ENCODE measurements around the gene PSIP1. TPM values are rescaled to one million over a fixed set of nuclear protein-coding genes. Genes with fewer than 3 reads are reported as not detected.

The PSIP1 gene
- 10 to 100 TPM; 50.3 to 83.1 (median 72.6) TPM for total RNA-seq
- 108 TPM for total RNA-seq (2013)

GRCh38 chr9:15510789-15511575 is at the start of gene PSIP1:
TSS of gene PSIP1 (minus strand) at chr9:15510970. CDS start at chr9:15510188, 782 bp downstream.
- H3K4me3 ChIP-seq (ENCODE audit: low read length) = peak within 1 kb of the TSS; percentile 92
- peaks cover 41% of the 10 kb centered on the region in 2 donors for H3K4me1 Mint-ChIP-seq
- H3K9me3 ChIP-seq (ENCODE audit: control insufficient read depth, insufficient read depth, low read length) = no peaks in the 10 kb centered on the region
- no peaks in the 10 kb centered on the region for H3K9me3 Mint-ChIP-seq
- DNase-seq (peak; percentile 87 to 93), ATAC-seq (peak; percentile 81 to 92 (median 83))
- peaks cover 7% of the 10 kb centered on the region for H3K4me1 ChIP-seq (ENCODE audit: control insufficient read depth, insufficient read depth, low read length)
- no peaks in the 10 kb centered on the region for H3K36me3 Mint-ChIP-seq
- peaks cover 14% of the 10 kb centered on the region for H3K36me3 ChIP-seq (ENCODE audit: control insufficient read depth, insufficient read depth, low read length)
- H3K27me3 Mint-ChIP-seq (ENCODE audit: low read depth in 2 of 2) = no peaks in the 10 kb centered on the region
- intact Hi-C loops (cut with micrococcal nuclease) = loop anchor here (1.0 to 2.0 kb wide), 3 partner anchors 42 to 204 kb away; partner anchors contain the start of genes CCDC171, SNAPC3 and TTC39B
- H3K27me3 ChIP-seq (ENCODE audit: control insufficient read depth, insufficient read depth, low read length) = no peaks in the 10 kb centered on the region
- peak within 1 kb of the TSS; percentile 97 for H3K27ac ChIP-seq (ENCODE audit: low read length)
- TF ChIP-seq, protein P1, sequence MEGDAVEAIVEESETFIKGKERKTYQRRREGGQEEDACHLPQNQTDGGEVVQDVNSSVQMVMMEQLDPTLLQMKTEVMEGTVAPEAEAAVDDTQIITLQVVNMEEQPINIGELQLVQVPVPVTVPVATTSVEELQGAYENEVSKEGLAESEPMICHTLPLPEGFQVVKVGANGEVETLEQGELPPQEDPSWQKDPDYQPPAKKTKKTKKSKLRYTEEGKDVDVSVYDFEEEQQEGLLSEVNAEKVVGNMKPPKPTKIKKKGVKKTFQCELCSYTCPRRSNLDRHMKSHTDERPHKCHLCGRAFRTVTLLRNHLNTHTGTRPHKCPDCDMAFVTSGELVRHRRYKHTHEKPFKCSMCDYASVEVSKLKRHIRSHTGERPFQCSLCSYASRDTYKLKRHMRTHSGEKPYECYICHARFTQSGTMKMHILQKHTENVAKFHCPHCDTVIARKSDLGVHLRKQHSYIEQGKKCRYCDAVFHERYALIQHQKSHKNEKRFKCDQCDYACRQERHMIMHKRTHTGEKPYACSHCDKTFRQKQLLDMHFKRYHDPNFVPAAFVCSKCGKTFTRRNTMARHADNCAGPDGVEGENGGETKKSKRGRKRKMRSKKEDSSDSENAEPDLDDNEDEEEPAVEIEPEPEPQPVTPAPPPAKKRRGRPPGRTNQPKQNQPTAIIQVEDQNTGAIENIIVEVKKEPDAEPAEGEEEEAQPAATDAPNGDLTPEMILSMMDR (IDR thresholded peaks at IDR 0.05) = no peak
- under 1% methylated on average over 72 of the region's 72 CpGs for WGBS (ENCODE audit: insufficient coverage)
- peak within 1 kb of the TSS; percentile 98 for H3K27ac Mint-ChIP-seq
- peak within 1 kb of the TSS; percentile 98 for H3K4me3 Mint-ChIP-seq

DNA sequence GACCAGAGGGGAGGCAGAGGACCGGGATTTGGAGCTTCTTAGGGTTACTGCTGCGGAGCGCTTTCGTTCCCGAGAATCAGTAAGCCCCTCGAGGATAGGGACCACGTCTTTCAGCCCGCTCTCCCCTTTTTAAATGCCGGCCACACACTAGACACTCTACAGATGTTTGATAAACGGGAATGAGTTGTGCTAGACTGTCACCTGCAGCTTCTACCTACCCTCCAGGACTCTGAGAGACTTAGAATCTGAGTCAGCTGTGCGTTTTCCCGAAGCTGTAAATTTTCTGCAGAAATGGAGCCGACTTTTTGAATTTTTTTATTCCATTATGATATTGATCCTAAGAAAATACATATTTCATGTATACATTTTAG is 42.7 kb upstream of the PSIP1 start:
- DNase-seq = no peak
- H3K27me3 ChIP-seq (ENCODE audit: control insufficient read depth, insufficient read depth, low read length) = no peaks in the 10 kb centered on the region
- no peak for ATAC-seq
- Mint-ChIP-seq H3K36me3 (no peaks in the 10 kb centered on the region), H3K9me3 (no peaks in the 10 kb centered on the region), H3K4me1 (peaks cover 19 to 26% of the 10 kb centered on the region in 2 donors), H3K27ac (peak overlapping the region; percentile 81 to 86), H3K27me3 (ENCODE audit: low read depth in 2 of 2) (no peaks in the 10 kb centered on the region), H3K4me3 (peak overlapping the region; percentile 95)
- 0% methylated on average over 10 of the region's 13 CpGs for WGBS (ENCODE audit: insufficient coverage)
- peaks cover 23% of the 10 kb centered on the region for H3K4me1 ChIP-seq (ENCODE audit: control insufficient read depth, insufficient read depth, low read length)
- no peaks in the 10 kb centered on the region for H3K36me3 ChIP-seq (ENCODE audit: control insufficient read depth, insufficient read depth, low read length)
- H3K4me3 ChIP-seq (ENCODE audit: low read length) = peak overlapping the region; percentile 97
- intact Hi-C loops (cut with micrococcal nuclease) = loop anchor here (1.0 kb wide), 1 partner anchor 42 kb away; no protein-coding TSS in a partner anchor
- peak overlapping the region; percentile 19 for H3K27ac ChIP-seq (ENCODE audit: low read length)
- TF ChIP-seq, protein P1 (IDR thresholded peaks at IDR 0.05) = no peak
- H3K9me3 ChIP-seq (ENCODE audit: control insufficient read depth, insufficient read depth, low read length) = no peaks in the 10 kb centered on the region

DNA sequence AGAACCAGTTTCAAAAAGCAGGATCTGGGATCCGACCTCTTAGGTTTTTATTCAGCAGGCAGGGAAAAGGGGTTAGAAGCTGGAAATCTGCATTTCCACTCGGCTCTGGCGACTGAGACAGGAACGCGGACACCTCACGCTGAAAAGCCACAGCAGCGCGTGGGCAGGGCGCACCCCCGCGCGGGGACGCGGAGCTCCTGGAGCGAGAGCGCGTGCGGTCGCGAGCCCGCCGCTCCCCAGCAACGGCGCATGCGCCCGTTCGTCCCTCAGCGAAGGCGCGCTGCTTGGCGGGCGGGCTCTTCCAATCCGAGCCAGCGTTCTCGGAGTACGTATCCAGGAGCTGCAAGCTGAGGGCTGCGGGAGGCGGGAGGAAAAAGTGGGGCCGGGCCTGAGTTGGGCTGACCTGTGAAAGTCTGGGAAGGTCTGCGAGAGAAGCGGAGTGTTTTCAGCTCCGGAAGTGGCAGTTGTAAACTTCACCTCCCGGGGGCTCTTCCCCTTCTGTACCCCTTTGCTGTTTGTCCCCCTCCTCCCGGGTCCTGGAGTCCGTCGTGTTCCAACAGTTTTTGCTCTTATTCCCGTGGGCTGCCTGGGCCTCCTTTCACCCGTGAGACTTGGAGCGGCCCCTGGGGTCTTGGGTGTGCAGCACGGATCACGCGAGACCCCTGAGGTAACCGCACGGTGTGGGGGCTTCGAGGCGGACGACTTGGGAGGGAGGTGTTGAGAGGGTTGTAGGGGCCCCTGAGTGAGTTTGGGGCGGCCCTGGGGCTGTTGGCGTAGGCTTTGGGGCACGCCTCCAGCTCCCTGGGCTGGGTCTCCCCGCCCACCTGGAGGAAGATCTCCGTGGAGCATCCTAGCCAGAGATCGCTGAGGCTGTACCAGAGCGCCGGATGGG is 42.1 kb upstream of the PSIP1 start, which contains the start of gene CCDC171:
TSS of gene CCDC171 (plus strand) at position 408 of the 892 bp plus-strand sequence. CDS start 11,046 bp downstream, outside the sequence.
- Mint-ChIP-seq H3K36me3 (no peaks in the 10 kb centered on the region), H3K27me3 (ENCODE audit: low read depth in 2 of 2) (no peaks in the 10 kb centered on the region), H3K27ac (peak within 1 kb of the TSS; percentile 81 to 86), H3K4me3 (peak within 1 kb of the TSS; percentile 95), H3K4me1 (peaks cover 19 to 26% of the 10 kb centered on the region in 2 donors), H3K9me3 (no peaks in the 10 kb centered on the region)
- intact Hi-C loops (cut with micrococcal nuclease) = loop anchor here (1.0 kb wide), 1 partner anchor 42 kb away; no protein-coding TSS in a partner anchor
- TF ChIP-seq, protein P1 (IDR thresholded peaks at IDR 0.05) = no peak
- no peaks in the 10 kb centered on the region for H3K36me3 ChIP-seq (ENCODE audit: control insufficient read depth, insufficient read depth, low read length)
- peak within 1 kb of the TSS; percentile 19 for H3K27ac ChIP-seq (ENCODE audit: low read length)
- no peaks in the 10 kb centered on the region for H3K27me3 ChIP-seq (ENCODE audit: control insufficient read depth, insufficient read depth, low read length)
- under 1% methylated on average over 65 of the region's 65 CpGs for WGBS (ENCODE audit: insufficient coverage)
- H3K9me3 ChIP-seq (ENCODE audit: control insufficient read depth, insufficient read depth, low read length) = no peaks in the 10 kb centered on the region
- peaks cover 23% of the 10 kb centered on the region for H3K4me1 ChIP-seq (ENCODE audit: control insufficient read depth, insufficient read depth, low read length)
- DNase-seq = peak; percentile 77 to 97
- H3K4me3 ChIP-seq (ENCODE audit: low read length) = peak within 1 kb of the TSS; percentile 97
- ATAC-seq = peak; percentile 88 to 92 (median 91)

Data from natural killer cell (primary cell).